Tibial nerve (tissue), 4 donors: ENCODE measurements around the gene BRI3. TPM values are rescaled to one million over a fixed set of nuclear protein-coding genes. Genes with fewer than 3 reads are reported as not detected.

Source experiments
- DNase-seq, 2 donors: peaks; one replicate each; pipeline ENCODE4 v3.0.0-alpha.2; 2019; ENCODE audit warnings: low spot score in 2 of 2
- H3K27ac ChIP-seq, 4 donors: fragments of 200-600 bp; sonication (generic) in 3 of 4; one replicate each; pipeline ENCODE4 v1.5.1; 2017 to 2019; ENCODE audit warnings: mild to moderate bottlenecking in 1 of 4
- H3K27me3 ChIP-seq, 2 donors: fragments of 200-600 bp; sonication (generic) in 1 of 2; one replicate each; pipeline versions ENCODE4 v1.5.1 to v1.6.0; 2017 to 2019
- H3K36me3 ChIP-seq, 3 donors: fragments of 200-600 bp; sonication (generic); one replicate each; pipeline ENCODE4 v1.5.1; 2018 to 2019
- H3K4me1 ChIP-seq, 4 donors: fragments of 200-600 bp; sonication (generic) in 3 of 4; one replicate each; pipeline ENCODE4 v1.5.1; 2017 to 2019
- H3K4me3 ChIP-seq, 4 donors: fragments of 200-600 bp; sonication (generic) in 3 of 4; one replicate each; pipeline ENCODE4 v1.5.1; 2017 to 2019; ENCODE audit warnings: mild to moderate bottlenecking in 1 of 4, moderate library complexity in 1 of 4
- H3K9me3 ChIP-seq, 4 donors: fragments of 200-600 bp; sonication (generic) in 3 of 4; one replicate each; pipeline ENCODE4 v1.5.1; 2017 to 2019
- CTCF ChIP-seq, 5 experiments: fragments of 200-600 bp in 3 of 5; fragments of 450-650 bp in 2 of 5; sonication (generic) in 3 of 5; IDR thresholded peaks; one replicate each; pipeline ENCODE4 v1.5.1; 2016 to 2019; ENCODE audit warnings: antibody characterized with exemption in 5 of 5, mild to moderate bottlenecking in 3 of 5, moderate library complexity in 2 of 5
- EP300 ChIP-seq, 2 donors: sonication (generic); formaldehyde crosslinking; IDR thresholded peaks; one replicate each; pipeline ENCODE4 v1.6.1; 2017; ENCODE audit warnings: antibody characterized with exemption in 2 of 2, mild to moderate bottlenecking in 1 of 2
- POLR2A ChIP-seq, 2 donors: fragments of 450-650 bp; IDR thresholded peaks; one replicate each; pipeline ENCODE4 v1.6.1; 2017; ENCODE audit warnings: antibody characterized with exemption in 2 of 2, mild to moderate bottlenecking in 2 of 2, moderate library complexity in 2 of 2
- WGBS, 2 donors: methylation state at CpG; one replicate each; pipeline ENCODE4 v1.1.5; 2018; 5-methylcytosine and 5-hydroxymethylcytosine counted together
- total RNA-seq, 4 donors: library from RNA; depleted of rRNA; stranded (reverse); fragments of >200 nt; gene quantifications; one replicate each; pipeline ENCODE4 v1.1.0, GENCODE V29; 2016

BRI3 gene
- total RNA-seq, 4 donors from 2014 or later: 33.5 to 69.0 (median 44.3) TPM

- no peak for TF ChIP-seq CTCF (IDR thresholded peaks at IDR 0.05)
- TF ChIP-seq POLR2A (IDR thresholded peaks at IDR 0.05): no peak
- no peak for TF ChIP-seq EP300 (IDR thresholded peaks at IDR 0.05)
- Histone ChIP-seq H3K9me3 (no peaks in the 10 kb centered on the region), H3K27me3 (no peaks in the 10 kb centered on the region), H3K36me3 (peaks cover 0 to 96% (median 11%) of the 10 kb centered on the region in 3 donors), H3K27ac (no peak overlapping the region), H3K4me3 (no peak overlapping the region), H3K4me1 (no peaks in the 10 kb centered on the region)
- DNase-seq: no peak
- WGBS, 2 donors: 93 to 96% methylated on average over 10 of the region's 10 CpGs
Observed at GRCh38 chr7:98234429-98235147, 46.9 kb upstream of the BRI3 start.

DNA sequence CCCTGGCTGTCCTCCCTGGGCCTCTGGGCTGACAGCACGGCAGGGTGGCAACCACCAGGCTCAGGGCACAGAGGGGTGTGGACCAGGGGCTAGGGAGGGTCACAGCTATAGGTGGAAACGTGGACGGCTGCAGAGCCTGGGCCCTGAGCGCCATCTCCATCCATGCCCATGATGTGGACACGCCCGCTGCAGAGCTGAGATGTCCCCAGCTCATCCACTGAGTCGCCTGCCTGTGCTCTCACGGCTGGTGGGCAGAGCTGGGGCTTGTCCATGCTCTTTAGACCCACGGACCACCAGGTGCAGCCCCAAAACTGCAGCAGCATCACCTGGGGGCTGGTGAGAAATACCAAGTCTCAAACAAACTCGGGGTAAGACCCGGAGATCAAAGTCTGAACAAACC is 45.6 kb upstream of the BRI3 start:
- TF ChIP-seq POLR2A (IDR thresholded peaks at IDR 0.05) (no peak), EP300 (IDR thresholded peaks at IDR 0.05) (no peak), CTCF (IDR thresholded peaks at IDR 0.05) (no peak)
- Histone ChIP-seq H3K9me3 (no peaks in the 10 kb centered on the region), H3K27ac (no peak overlapping the region), H3K4me3 (no peak overlapping the region), H3K36me3 (peaks cover 0 to 96% (median 11%) of the 10 kb centered on the region in 3 donors), H3K27me3 (no peaks in the 10 kb centered on the region), H3K4me1 (no peaks in the 10 kb centered on the region)
- no peak for DNase-seq
- WGBS, 2 donors: 89 to 91% methylated on average over 9 to 10 of the region's 11 CpGs

DNA sequence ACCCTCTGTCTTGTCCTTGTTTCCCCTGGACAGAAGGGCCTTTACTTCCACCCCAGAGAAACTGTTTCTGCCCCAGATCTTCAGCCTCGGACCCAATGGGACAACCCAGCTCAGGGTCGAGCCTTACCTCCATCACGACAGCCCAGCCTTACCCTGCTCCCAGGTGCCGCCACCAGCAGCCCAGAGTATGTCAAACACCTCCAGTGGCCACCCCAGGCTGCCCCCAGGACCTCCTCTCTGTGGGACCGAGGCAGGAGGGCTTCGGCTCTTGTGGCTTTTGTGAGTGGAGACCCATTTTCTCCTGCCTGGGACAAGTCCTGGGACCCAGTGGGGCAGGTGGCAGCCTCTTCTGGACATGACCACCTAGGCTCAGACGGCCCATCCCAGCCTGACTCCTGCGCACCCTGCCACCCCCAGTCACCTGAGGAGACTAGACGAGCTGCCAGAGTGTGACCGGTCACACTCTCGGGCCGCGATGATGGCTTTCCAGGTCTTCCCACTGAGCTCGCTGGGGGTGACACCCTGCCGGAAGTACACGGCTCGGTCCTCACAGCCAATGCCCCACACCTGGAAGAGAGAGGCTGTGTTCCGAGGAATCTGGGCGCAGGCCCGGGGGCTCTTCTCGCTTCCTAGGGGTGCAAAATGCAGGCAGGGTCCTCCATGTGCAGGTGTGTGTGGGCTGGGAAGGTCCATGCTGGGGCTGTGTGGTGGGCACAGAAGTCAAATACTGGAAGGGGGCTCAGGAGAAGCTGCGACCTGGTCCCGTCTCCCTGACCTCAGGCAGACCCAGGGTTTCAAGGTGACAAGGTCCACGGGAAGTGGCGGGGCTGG is 44.9 kb upstream of the BRI3 start:
- H3K27me3 ChIP-seq: no peaks in the 10 kb centered on the region
- no peak for DNase-seq
- H3K4me1 ChIP-seq: no peaks in the 10 kb centered on the region
- TF ChIP-seq EP300 (IDR thresholded peaks at IDR 0.05): no peak
- TF ChIP-seq POLR2A (IDR thresholded peaks at IDR 0.05): no peak
- no peak for TF ChIP-seq CTCF (IDR thresholded peaks at IDR 0.05)
- H3K27ac ChIP-seq: no peak overlapping the region
- WGBS, 2 donors: 94 to 95% methylated on average over 23 to 25 of the region's 25 CpGs
- H3K4me3 ChIP-seq: no peak overlapping the region
- no peaks in the 10 kb centered on the region for H3K9me3 ChIP-seq
- H3K36me3 ChIP-seq: peaks cover 0 to 96% (median 11%) of the 10 kb centered on the region in 3 donors

DNA sequence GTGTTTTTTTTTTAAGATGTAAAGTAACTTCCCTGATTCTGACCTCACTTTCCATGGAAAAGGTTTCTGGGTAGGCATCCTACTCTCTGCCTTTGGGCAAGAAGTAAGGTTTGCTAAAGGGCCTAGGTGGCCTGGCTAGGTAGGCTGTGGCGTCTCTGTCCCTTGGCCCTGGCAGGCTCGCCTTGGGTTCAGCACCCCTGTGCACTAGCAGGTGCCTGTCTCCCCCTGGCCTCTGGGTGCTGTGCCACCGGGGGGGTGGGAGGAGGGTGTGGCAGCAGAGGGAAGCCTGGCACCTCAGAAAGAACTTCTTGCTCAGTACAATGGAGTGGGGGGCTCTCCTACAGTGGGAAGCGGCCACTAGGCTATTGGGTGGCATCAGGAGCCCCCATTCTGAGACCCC is 43.4 kb upstream of the BRI3 start:
- Histone ChIP-seq H3K4me3 (no peak overlapping the region), H3K36me3 (peaks cover 0 to 90% (median 11%) of the 10 kb centered on the region in 3 donors), H3K27me3 (no peaks in the 10 kb centered on the region), H3K27ac (no peak overlapping the region), H3K4me1 (no peaks in the 10 kb centered on the region), H3K9me3 (no peaks in the 10 kb centered on the region)
- TF ChIP-seq EP300 (IDR thresholded peaks at IDR 0.05) (no peak), CTCF (IDR thresholded peaks at IDR 0.05) (no peak), POLR2A (IDR thresholded peaks at IDR 0.05) (no peak)
- 88 to 100% methylated on average over 3 to 4 of the region's 4 CpGs for WGBS, 2 donors
- DNase-seq: no peak

DNA sequence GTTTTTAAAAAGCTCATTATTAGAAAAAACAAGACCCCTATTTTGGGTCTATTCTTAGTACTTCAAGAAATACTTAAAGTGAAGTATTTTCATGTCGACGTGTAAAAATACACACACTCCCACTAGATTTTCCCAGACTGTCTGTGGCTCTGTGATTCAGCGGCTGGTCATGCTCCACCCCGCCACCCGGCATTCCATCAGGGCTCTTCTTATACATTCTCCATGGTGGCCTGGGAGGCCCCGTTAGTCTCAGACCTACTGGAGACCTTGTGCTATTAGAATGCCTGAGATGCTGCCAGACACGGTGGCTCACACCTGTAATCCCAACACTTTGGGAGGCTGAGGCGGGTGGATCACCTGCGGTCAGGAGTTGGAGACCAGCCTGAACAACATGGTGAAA is 42.5 kb upstream of the BRI3 start:
- H3K27me3 ChIP-seq: no peaks in the 10 kb centered on the region
- no peak for DNase-seq
- no peaks in the 10 kb centered on the region for H3K4me1 ChIP-seq
- H3K36me3 ChIP-seq: peaks cover 0 to 90% (median 11%) of the 10 kb centered on the region in 3 donors
- no peak overlapping the region for H3K27ac ChIP-seq
- H3K4me3 ChIP-seq: no peak overlapping the region
- TF ChIP-seq CTCF (IDR thresholded peaks at IDR 0.05): no peak
- TF ChIP-seq EP300 (IDR thresholded peaks at IDR 0.05): no peak
- no peak for TF ChIP-seq POLR2A (IDR thresholded peaks at IDR 0.05)
- no peaks in the 10 kb centered on the region for H3K9me3 ChIP-seq
- 92% methylated on average over 9 of the region's 9 CpGs for WGBS, 2 donors
